HepG2 (cell line): ENCODE measurements around the gene PRR35. TPM values are rescaled to one million over a fixed set of nuclear protein-coding genes. Genes with fewer than 3 reads are reported as not detected.

Experiments used
- ARNT ChIP-seq: fragments of 450-650 bp; IDR thresholded peaks from 2 replicates; pipeline ENCODE4 v1.6.1; 2017
- CAMTA2 ChIP-seq: sonication (generic); formaldehyde crosslinking; IDR thresholded peaks from 2 replicates; pipeline ENCODE4 v1.4.0; 2020; ENCODE audit warnings: mild to moderate bottlenecking, missing genetic modification reagents, borderline replicate concordance
- ESRRA ChIP-seq: sonication (generic); formaldehyde crosslinking; IDR thresholded peaks from 2 replicates; pipeline ENCODE4 v1.5.1; 2020; ENCODE audit warnings: mild to moderate bottlenecking, low read depth, missing genetic modification reagents
- FOSL2 ChIP-seq: sonication (generic); formaldehyde crosslinking; IDR thresholded peaks from 2 replicates; pipeline ENCODE4 v1.4.0; 2020; ENCODE audit warnings: missing genetic modification reagents
- FOXA1 ChIP-seq, 2 experiments: fragments of 450-650 bp in 1 of 2; sonication (generic) in 1 of 2; formaldehyde crosslinking in 1 of 2; IDR thresholded peaks; 2 replicates each; pipeline versions ENCODE4 v1.4.0 to v1.6.1; 2016 to 2020; ENCODE audit warnings: missing genetic modification reagents in 1 of 2
- FOXK1 ChIP-seq: sonication (generic); formaldehyde crosslinking; IDR thresholded peaks from 2 replicates; pipeline ENCODE4 v1.4.0; 2020; ENCODE audit warnings: low read depth, missing genetic modification reagents, borderline replicate concordance
- HDAC1 ChIP-seq: sonication (generic); formaldehyde crosslinking; IDR thresholded peaks from 2 replicates; pipeline ENCODE4 v1.5.1; 2020; ENCODE audit warnings: mild to moderate bottlenecking, missing genetic modification reagents
- HOXA7 ChIP-seq: sonication (generic); formaldehyde crosslinking; IDR thresholded peaks from 2 replicates; pipeline ENCODE4 v1.8.1; 2022; ENCODE audit warnings: mild to moderate bottlenecking, missing genetic modification reagents, moderate library complexity
- JUNB ChIP-seq: sonication (generic); formaldehyde crosslinking; IDR thresholded peaks from 2 replicates; pipeline ENCODE4 v1.8.0; 2022; ENCODE audit warnings: missing genetic modification reagents, mild to moderate bottlenecking, borderline replicate concordance
- MYC ChIP-seq: sonication (generic); formaldehyde crosslinking; IDR thresholded peaks from 2 replicates; pipeline ENCODE4 v1.9.0; 2021; ENCODE audit warnings: missing genetic modification reagents, borderline replicate concordance
- NR1H2 ChIP-seq: sonication (generic); formaldehyde crosslinking; IDR thresholded peaks from 2 replicates; pipeline ENCODE4 v1.8.1; 2022; ENCODE audit warnings: low read depth, missing genetic modification reagents, borderline replicate concordance
- NR2F1 ChIP-seq, 2 experiments: fragments of 450-650 bp in 1 of 2; formaldehyde crosslinking in 1 of 2; IDR thresholded peaks; 2 replicates each; pipeline versions ENCODE4 v1.5.0 to v1.6.1; 2016 to 2020; ENCODE audit warnings: mild to moderate bottlenecking in 1 of 2, missing compliant biosample characterization in 1 of 2, missing genetic modification reagents in 1 of 2, moderate library complexity in 1 of 2
- RAD51 ChIP-seq: fragments of 450-650 bp; IDR thresholded peaks from 2 replicates; pipeline ENCODE4 v1.6.1; 2016; ENCODE audit warnings: borderline replicate concordance
- SNAI1 ChIP-seq: sonication (generic); formaldehyde crosslinking; IDR thresholded peaks from 2 replicates; pipeline ENCODE4 v1.5.0; 2020; ENCODE audit warnings: mild to moderate bottlenecking, missing genetic modification reagents, borderline replicate concordance
- SNRNP70 ChIP-seq: fragments of 200-400 bp; formaldehyde crosslinking; IDR thresholded peaks from 2 replicates; pipeline ENCODE4 v1.6.1; 2017; ENCODE audit warnings: mild to moderate bottlenecking, low read depth, low read length, moderate library complexity
- SP5 ChIP-seq: IDR thresholded peaks from 2 replicates; pipeline ENCODE4 v1.6.1; 2016; ENCODE audit warnings: low read depth, borderline replicate concordance
- TBX3 ChIP-seq: fragments of 450-650 bp; IDR thresholded peaks from 2 replicates; pipeline ENCODE4 v1.6.1; 2017; ENCODE audit warnings: antibody characterized with exemption, mild to moderate bottlenecking, inconsistent platforms, borderline replicate concordance
- ZBTB38 ChIP-seq: sonication (generic); formaldehyde crosslinking; IDR thresholded peaks from 2 replicates; pipeline ENCODE4 v1.5.1; 2020; ENCODE audit warnings: mild to moderate bottlenecking, missing genetic modification reagents
- ZNF230 ChIP-seq: sonication (generic); formaldehyde crosslinking; IDR thresholded peaks from 2 replicates; pipeline ENCODE4 v1.4.0; 2020; ENCODE audit warnings: mild to moderate bottlenecking, missing genetic modification reagents
- ZNF510 ChIP-seq: sonication (generic); formaldehyde crosslinking; IDR thresholded peaks from 2 replicates; pipeline ENCODE4 v1.4.0; 2020; ENCODE audit warnings: low read depth, mild to moderate bottlenecking, missing genetic modification reagents
- ZNF605 ChIP-seq: sonication (generic); formaldehyde crosslinking; IDR thresholded peaks from 2 replicates; pipeline ENCODE4 v1.8.0; 2022; ENCODE audit warnings: mild to moderate bottlenecking, missing genetic modification reagents
- ZNF788 ChIP-seq: sonication (generic); formaldehyde crosslinking; IDR thresholded peaks from 2 replicates; pipeline ENCODE4 v1.5.0; 2020; ENCODE audit warnings: mild to moderate bottlenecking, missing genetic modification reagents, borderline replicate concordance
- polyA plus RNA-seq, 8 experiments: library from polyadenylated mRNA; depleted of rRNA in 3 of 8; stranded (reverse) in 7 of 8; unstranded in 1 of 8; fragments of >200 nt; fragmentation: Illumina TruSeq in 4 of 8; extraction: Trizol in 4 of 8; gene quantifications; 2 replicates each; pipeline versions ENCODE4 v1.2.1 to v1.2.3, GENCODE V29; 2011 to 2016; ENCODE audit warnings: low read depth in 4 of 8, missing spikeins in 1 of 8, mixed read lengths in 1 of 8; ENCODE audit not compliant: insufficient read depth in 1 of 8
- total RNA-seq, 5 experiments: library from RNA; depleted of rRNA; stranded (reverse); fragments of >200 nt; fragmentation: Illumina TruSeq; extraction: Trizol; gene quantifications; 2 replicates each; pipeline ENCODE4 v1.2.3, GENCODE V29; 2016; ENCODE audit warnings: low read depth in 1 of 5
- TF ChIP-seq, protein P1 (sequence below): sonication (generic); formaldehyde crosslinking; IDR thresholded peaks from 2 replicates; pipeline ENCODE4 v1.8.1; 2023; ENCODE audit warnings: mild to moderate bottlenecking, inconsistent platforms, moderate library complexity, missing genetic modification reagents, borderline replicate concordance
- TF ChIP-seq, protein P2 (sequence below): sonication (generic); formaldehyde crosslinking; IDR thresholded peaks from 2 replicates; pipeline ENCODE4 v1.9.0; 2022; ENCODE audit warnings: missing genetic modification reagents, mild to moderate bottlenecking, borderline replicate concordance
- TF ChIP-seq, protein P3 (sequence below): sonication (generic); formaldehyde crosslinking; IDR thresholded peaks from 2 replicates; pipeline ENCODE4 v1.4.0; 2020; ENCODE audit warnings: mild to moderate bottlenecking, low read depth, missing genetic modification reagents

The PRR35 gene
- total and polyA plus RNA-seq, 2 of the 13 experiments (the other 11 are each of a cell fraction or from before 2014, with no cell fraction given), result 0.07 to 0.16 TPM

DNA sequence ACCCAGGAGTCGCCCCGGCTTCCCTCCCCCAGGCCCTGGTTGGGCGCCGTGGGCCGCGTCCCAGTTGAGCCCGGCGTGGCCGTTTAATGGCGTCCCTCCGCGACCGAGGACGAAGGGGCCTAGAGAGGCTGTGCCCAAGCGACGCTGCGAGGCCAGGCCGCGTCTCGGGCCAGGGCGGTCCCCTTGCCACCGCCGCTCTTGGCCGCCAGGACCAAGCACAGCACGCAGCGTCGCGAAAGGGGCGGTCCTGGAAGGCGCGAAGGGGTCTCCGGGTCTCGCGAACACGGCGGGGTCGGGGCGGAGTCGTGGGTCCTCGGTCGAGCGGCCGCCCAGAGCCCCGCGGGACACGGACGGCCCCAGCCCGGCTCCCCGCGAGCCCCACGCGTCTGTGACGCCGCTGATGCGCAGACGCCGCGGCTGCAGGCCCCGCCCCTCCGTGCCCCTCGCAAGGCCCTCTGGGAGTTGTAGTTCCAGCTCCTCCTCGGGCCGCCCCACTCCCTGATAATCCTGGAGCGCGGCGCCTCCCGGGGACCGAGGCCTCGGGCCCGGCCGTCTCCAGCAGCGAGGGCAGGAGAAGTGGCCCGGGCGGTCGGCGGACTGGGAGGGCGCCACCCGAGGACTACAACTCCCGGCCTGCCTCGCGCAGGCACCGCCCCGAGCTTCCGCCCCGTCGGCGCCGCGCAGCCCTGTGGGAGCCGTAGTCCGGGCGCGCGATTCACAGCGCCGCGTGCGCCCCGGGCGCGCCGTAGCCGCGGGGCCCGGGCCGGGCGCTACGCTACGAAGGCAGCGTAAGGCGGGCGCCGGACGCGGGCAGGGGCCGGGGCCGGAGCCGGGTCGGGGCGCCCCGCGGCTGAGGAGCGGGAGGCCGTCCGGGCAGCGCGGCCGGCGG lies 32.9 kb upstream of the PRR35 start, which contains the start of gene CAPN15 (continued):
- TF ChIP-seq JUNB (no peak), FOXA1 (IDR thresholded peaks at IDR 0.05) (no peak), FOXA1 (CRISPR knock-in tag; IDR thresholded peaks at IDR 0.05) (no peak), ZNF605 (CRISPR knock-in tag) (peak; percentile 30; the same call in 1 of the 2 replicates), NR1H2 (CRISPR knock-in tag) (0 out of 2 replicates have a peak, but pooled peaks have one; percentile 20), ZNF510 (CRISPR knock-in tag) (no peak), MYC (CRISPR knock-in tag) (peak; percentile 76), ARNT (no peak), FOSL2 (CRISPR knock-in tag) (no peak), HOXA7 (CRISPR knock-in tag) (no peak), SP5 (CRISPR knock-in tag) (peak; percentile 19; the same call in 1 of the 2 replicates), ZBTB38 (CRISPR knock-in tag) (peak; percentile 43; the same call in 1 of the 2 replicates), ZNF788 (CRISPR knock-in tag) (peak; percentile 70; the same call in 1 of the 2 replicates), NR2F1 (CRISPR knock-in tag; IDR thresholded peaks at IDR 0.05) (no peak), HDAC1 (peak; percentile 80), SNRNP70 (no peak), CAMTA2 (CRISPR knock-in tag) (0 out of 2 replicates have a peak, but pooled peaks have one; percentile 72), ZNF230 (CRISPR knock-in tag) (peak; percentile 88; the same call in 1 of the 2 replicates), TBX3 (no peak), ESRRA (peak; percentile 23; the same call in 1 of the 2 replicates), SNAI1 (CRISPR knock-in tag) (0 out of 2 replicates have a peak, but pooled peaks have one; percentile 59), FOXK1 (CRISPR knock-in tag) (peak; percentile 61; the same call in 1 of the 2 replicates), RAD51 (no peak)
- TF ChIP-seq, protein P1, sequence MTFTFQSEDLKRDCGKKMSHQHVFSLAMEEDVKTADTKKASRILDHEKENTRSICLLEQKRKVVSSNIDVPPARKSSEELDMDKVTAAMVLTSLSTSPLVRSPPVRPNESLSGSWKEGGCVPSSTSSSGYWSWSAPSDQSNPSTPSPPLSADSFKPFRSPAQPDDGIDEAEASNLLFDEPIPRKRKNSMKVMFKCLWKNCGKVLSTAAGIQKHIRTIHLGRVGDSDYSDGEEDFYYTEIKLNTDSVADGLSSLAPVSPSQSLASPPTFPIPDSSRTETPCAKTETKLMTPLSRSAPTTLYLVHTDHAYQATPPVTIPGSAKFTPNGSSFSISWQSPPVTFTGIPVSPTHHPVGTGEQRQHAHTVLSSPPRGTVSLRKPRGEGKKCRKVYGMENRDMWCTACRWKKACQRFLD (CRISPR knock-in tag), result peak; percentile 69; the same call in 1 of the 2 replicates
- TF ChIP-seq, protein P2, sequence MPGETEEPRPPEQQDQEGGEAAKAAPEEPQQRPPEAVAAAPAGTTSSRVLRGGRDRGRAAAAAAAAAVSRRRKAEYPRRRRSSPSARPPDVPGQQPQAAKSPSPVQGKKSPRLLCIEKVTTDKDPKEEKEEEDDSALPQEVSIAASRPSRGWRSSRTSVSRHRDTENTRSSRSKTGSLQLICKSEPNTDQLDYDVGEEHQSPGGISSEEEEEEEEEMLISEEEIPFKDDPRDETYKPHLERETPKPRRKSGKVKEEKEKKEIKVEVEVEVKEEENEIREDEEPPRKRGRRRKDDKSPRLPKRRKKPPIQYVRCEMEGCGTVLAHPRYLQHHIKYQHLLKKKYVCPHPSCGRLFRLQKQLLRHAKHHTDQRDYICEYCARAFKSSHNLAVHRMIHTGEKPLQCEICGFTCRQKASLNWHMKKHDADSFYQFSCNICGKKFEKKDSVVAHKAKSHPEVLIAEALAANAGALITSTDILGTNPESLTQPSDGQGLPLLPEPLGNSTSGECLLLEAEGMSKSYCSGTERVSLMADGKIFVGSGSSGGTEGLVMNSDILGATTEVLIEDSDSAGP (CRISPR knock-in tag), result peak; percentile 87; the same call in 1 of the 2 replicates
- TF ChIP-seq, protein P3, sequence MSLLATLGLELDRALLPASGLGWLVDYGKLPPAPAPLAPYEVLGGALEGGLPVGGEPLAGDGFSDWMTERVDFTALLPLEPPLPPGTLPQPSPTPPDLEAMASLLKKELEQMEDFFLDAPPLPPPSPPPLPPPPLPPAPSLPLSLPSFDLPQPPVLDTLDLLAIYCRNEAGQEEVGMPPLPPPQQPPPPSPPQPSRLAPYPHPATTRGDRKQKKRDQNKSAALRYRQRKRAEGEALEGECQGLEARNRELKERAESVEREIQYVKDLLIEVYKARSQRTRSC (CRISPR knock-in tag), result 0 out of 2 replicates have a peak, but pooled peaks have one; percentile 35
